GM12865 (cell line): ENCODE measurements around the gene FYB2.

Experiments used
- DNase-seq: peaks from one replicate; pipeline ENCODE4 v3.0.0; 2010; ENCODE audit warnings: low read depth
- H3K4me3 ChIP-seq: 2 replicates; pipeline ENCODE4 v1.5.1; 2011; ENCODE audit warnings: mild to moderate bottlenecking, low read depth, low read length, control low read depth
- TF ChIP-seq, protein P1 (sequence below): IDR thresholded peaks from 2 replicates; pipeline ENCODE4 v1.5.1; 2011; ENCODE audit warnings: low read length, control low read depth, low read depth, inconsistent platforms; ENCODE audit not compliant: insufficient read depth; ENCODE audit errors: missing control alignments

FYB2 gene, protein sequence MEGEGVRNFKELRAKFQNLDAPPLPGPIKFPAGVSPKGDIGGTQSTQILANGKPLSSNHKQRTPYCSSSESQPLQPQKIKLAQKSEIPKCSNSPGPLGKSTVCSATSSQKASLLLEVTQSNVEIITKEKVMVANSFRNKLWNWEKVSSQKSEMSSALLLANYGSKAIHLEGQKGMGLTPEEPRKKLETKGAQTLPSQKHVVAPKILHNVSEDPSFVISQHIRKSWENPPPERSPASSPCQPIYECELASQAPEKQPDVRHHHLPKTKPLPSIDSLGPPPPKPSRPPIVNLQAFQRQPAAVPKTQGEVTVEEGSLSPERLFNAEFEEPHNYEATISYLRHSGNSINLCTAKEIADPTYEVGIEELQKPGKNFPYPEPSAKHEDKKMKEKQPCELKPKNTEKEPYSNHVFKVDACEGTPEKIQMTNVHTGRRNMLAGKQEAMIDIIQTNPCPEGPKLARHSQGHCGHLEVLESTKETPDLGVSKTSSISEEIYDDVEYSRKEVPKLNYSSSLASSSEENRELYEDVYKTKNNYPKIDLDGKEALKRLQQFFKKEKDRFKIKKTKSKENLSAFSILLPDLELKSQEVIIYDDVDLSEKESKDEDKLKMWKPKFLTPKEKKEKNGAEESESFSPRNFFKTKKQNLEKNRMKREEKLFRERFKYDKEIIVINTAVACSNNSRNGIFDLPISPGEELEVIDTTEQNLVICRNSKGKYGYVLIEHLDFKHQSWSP

DNA sequence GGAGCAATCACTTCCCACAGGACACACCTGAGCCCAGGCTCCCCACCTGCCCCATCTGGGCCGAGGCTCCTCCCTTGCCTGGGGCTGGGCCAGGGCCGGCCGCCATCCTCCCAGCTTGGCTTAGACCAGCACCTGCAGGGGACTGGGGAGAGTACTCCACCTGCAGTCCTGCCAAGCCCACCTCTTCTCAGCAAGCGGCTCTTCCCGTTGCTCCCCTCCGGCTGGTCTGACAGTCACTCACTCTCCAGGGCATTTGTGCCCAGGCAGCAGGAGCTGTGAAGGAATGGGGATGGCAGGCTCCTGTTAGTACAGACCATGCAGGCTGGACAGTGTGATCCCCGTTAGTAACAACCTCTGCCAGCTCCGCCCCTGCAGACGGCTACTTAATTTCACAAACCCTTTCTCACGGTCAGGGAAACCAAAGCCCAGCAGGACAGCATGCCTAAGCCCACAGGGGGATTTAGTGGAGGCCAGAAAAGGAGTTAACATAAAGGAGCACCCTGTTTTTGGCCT lies at the start of gene FYB2:
TSS of gene FYB2 (minus strand) at position 18 of the 513 bp plus-strand sequence. CDS start 114 bp downstream, outside the sequence.
- DNase-seq, result no peak
- H3K4me3 ChIP-seq, result no peak within 1 kb of the TSS
- TF ChIP-seq, protein P1, sequence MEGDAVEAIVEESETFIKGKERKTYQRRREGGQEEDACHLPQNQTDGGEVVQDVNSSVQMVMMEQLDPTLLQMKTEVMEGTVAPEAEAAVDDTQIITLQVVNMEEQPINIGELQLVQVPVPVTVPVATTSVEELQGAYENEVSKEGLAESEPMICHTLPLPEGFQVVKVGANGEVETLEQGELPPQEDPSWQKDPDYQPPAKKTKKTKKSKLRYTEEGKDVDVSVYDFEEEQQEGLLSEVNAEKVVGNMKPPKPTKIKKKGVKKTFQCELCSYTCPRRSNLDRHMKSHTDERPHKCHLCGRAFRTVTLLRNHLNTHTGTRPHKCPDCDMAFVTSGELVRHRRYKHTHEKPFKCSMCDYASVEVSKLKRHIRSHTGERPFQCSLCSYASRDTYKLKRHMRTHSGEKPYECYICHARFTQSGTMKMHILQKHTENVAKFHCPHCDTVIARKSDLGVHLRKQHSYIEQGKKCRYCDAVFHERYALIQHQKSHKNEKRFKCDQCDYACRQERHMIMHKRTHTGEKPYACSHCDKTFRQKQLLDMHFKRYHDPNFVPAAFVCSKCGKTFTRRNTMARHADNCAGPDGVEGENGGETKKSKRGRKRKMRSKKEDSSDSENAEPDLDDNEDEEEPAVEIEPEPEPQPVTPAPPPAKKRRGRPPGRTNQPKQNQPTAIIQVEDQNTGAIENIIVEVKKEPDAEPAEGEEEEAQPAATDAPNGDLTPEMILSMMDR, result no peak

DNA sequence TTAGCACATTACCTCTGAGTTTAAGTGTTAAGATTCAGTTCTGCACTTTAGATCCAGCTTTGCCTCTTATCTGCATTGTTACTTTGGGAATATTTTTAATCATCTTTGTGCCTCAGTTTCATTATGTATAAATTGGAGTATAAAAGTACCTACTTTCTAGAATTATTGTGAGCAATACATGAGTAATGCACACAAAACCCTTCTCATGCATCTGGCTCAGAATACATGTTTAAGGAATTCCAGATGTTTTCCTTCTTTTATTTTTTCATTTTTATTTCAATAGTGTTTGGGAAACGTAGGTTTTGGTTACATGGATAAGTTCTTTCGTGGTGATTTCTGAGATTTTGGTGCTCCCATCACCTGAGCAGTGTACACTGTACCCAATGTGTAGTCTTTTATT lies 49.6 kb upstream of the FYB2 start:
- no peak for DNase-seq

DNA sequence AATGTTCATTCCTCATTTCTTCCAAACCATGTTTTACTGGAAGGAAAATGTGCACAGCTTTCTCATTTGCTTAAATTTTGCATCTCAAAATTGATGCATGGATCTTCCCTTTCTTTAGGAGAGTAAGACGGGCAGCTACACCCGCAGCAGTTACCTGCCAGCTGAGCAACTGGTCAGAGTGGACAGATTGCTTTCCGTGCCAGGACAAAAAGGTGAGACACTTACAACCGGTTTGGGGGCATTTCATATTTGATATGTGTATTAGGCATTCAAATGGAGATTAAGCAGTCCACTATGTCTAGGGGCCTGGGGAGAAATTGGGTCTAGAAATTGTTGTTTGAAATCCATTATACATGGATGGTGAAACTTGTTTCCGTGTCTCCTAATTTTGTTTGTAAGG lies 48.3 kb upstream of the FYB2 start:
- DNase-seq, result no peak
- TF ChIP-seq, protein P1, result no peak
- no peak overlapping the region for H3K4me3 ChIP-seq

More for the DNA sequence above, 49.6 kb upstream of the FYB2 start:
- no peak overlapping the region for H3K4me3 ChIP-seq
- TF ChIP-seq, protein P1, result no peak

DNA sequence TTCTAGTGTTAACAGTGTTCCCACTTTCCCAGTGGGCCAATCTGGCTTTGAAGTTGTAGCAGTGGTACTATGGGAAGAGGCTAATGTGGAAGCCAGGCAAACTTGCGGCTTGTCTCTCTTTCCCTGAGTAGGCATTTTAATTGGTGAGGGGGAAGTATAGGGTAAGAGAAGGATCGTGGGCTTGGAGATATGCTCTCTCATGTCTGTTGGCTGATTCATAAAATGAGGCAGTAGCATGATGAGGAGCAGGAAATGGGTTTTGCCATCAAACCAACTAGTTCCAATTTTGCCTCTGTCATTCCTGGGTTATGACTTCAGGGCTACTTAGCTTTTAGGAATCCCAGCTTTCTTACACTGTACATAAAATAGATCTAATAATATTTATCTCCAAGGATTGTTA lies 47.5 kb upstream of the FYB2 start:
- TF ChIP-seq, protein P1, result no peak
- no peak for DNase-seq
- no peak overlapping the region for H3K4me3 ChIP-seq

DNA sequence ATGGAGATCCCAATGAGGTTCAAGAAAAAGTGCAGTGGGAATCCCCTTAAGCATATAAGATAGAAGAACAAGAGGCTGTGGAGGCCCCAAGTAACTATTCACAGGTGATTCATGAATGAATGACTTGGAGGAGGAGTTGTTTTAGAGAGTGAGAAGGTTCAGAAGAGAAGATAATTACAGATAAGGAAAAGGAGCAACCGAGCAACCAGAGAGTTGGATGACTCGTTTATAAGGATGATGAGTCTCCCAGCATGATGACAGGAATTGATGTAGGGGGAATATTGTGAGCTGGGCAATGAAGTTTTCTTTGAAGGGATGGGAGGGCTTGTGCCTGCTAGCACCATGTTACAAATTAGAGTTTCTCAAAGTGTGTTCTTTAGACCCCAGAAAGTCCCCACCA lies 45.2 kb upstream of the FYB2 start:
- TF ChIP-seq, protein P1, result no peak
- H3K4me3 ChIP-seq, result no peak overlapping the region
- DNase-seq, result no peak

DNA sequence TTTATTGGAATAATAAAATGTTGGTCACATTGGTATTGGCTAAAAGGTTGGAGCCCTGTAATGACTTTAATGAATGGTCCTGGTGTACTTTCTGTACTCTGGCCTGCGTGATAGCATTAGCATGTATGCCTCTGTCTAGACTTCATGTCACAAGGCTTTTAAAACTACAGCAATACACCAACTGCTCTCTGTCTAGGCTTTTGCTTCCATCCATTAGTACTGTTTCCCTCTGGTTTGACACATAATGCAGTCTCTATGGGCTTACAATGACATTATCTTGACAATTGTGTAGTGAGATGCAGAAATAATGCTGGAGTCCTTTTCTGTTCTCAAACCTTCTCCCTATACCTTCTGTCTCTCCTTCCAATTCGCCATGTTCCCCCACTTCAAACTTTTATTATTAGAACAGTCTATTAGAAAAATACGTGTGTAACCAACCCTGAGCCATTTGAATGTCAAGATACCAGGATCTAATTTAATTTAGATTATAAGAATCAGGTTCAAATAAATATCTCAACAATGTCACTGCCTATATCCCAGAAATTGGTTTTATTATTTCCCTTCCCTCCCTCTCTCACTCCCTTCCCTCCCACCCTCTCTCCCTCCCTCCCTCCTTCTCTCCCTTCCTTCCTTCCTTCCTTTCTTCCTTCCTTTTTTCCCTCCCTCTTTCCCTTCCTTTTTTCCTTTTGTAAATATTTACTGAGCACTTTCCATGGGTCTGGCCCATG lies 44.2 kb upstream of the FYB2 start:
- no peak for DNase-seq
- H3K4me3 ChIP-seq, result no peak overlapping the region
- TF ChIP-seq, protein P1, result no peak
